GM21423 (cell line): ENCODE measurements around the gene RHBDL1.

ENCODE experiments used
- ATAC-seq: cut with Tn5 transposase; IDR thresholded peaks from one replicate; pipeline ENCODE4 v1.9.1; 2021; ENCODE audit warnings: mild to moderate bottlenecking, moderate library complexity; ENCODE audit not compliant: unreplicated experiment

Gene RHBDL1

GRCh38 chr16:674968-675883 is at the start of gene RHBDL1:
TSS of gene RHBDL1 (plus strand) at chr16:675671. CDS start at chr16:675791, 120 bp downstream.
- ATAC-seq, result no peak

- no peak for ATAC-seq
These were observed 49.3 kb upstream of the RHBDL1 start for GRCh38 chr16:625977-626765.

- no peak for ATAC-seq
These were observed 48.6 kb upstream of the RHBDL1 start for GRCh38 chr16:626787-627453.

- no peak for ATAC-seq
These were observed 47.8 kb upstream of the RHBDL1 start for GRCh38 chr16:627454-628239.

- ATAC-seq, result no peak
These were observed 47.0 kb upstream of the RHBDL1 start for GRCh38 chr16:628321-629061.

- no peak for ATAC-seq
These were observed 46.2 kb upstream of the RHBDL1 start for GRCh38 chr16:629185-629832.

GRCh38 chr16:629833-630248 is 45.6 kb upstream of the RHBDL1 start:
- ATAC-seq, result no peak

GRCh38 chr16:630249-630814 is 45.1 kb upstream of the RHBDL1 start:
- ATAC-seq, result no peak

GRCh38 chr16:630815-631405 is 44.6 kb upstream of the RHBDL1 start, which contains the start of gene WFIKKN1:
TSS of gene WFIKKN1 (plus strand) at chr16:630985. CDS start at chr16:631254, 269 bp downstream.
- no peak for ATAC-seq

GRCh38 chr16:631808-632358 is 43.6 kb upstream of the RHBDL1 start:
- ATAC-seq, result no peak

GRCh38 chr16:632486-633335 is 42.8 kb upstream of the RHBDL1 start:
- no peak for ATAC-seq

GRCh38 chr16:633336-634050 is 42.0 kb upstream of the RHBDL1 start:
- no peak for ATAC-seq

- ATAC-seq, result no peak
These were observed 41.3 kb upstream of the RHBDL1 start for GRCh38 chr16:634051-634670.

- ATAC-seq, result no peak
These were observed 40.5 kb upstream of the RHBDL1 start for GRCh38 chr16:634996-635395.

GRCh38 chr16:635573-636205 is 39.8 kb upstream of the RHBDL1 start:
- ATAC-seq, result no peak
